Activated CD8-positive, alpha-beta memory T cell treated with anti-CD3 and anti-CD28 coated beads, Interleukin-2, amount 50 U/mL, for 1 hour (primary cell): ENCODE data around the gene SELENOM.
"Not testable (repeated sequence)": the region's sequence is repeated elsewhere in the genome, so short reads cannot be mapped to it uniquely, and the experiment has no call there.

Experiments
- DNase-seq: peaks from one replicate; pipeline ENCODE4 v3.0.0-alpha.2; 2020; ENCODE audit errors: extremely low read depth

Gene SELENOM

GRCh38 chr22:31133911-31134310, 26.5 kb upstream of the SELENOM start:
- no peak for DNase-seq

- no peak for DNase-seq
Measured at GRCh38 chr22:31130873-31131272, 23.5 kb upstream of the SELENOM start.

- DNase-seq = no peak
Measured at GRCh38 chr22:31128156-31128555, 20.8 kb upstream of the SELENOM start.

GRCh38 chr22:31127181-31127772, 19.9 kb upstream of the SELENOM start:
- no peak for DNase-seq

GRCh38 chr22:31126869-31127175, 19.5 kb upstream of the SELENOM start:
- DNase-seq = no peak

- no peak for DNase-seq
Measured at GRCh38 chr22:31126128-31126868, 18.9 kb upstream of the SELENOM start.

GRCh38 chr22:31125521-31126117, 18.3 kb upstream of the SELENOM start:
- DNase-seq = no peak

GRCh38 chr22:31124811-31125465, 17.6 kb upstream of the SELENOM start:
- DNase-seq = no peak

- DNase-seq = no peak
Measured at GRCh38 chr22:31124290-31124689, 16.9 kb upstream of the SELENOM start.

GRCh38 chr22:31123292-31123602, 15.9 kb upstream of the SELENOM start:
- no peak for DNase-seq

- no peak for DNase-seq
Measured at GRCh38 chr22:31122532-31123291, 15.3 kb upstream of the SELENOM start, which contains the start of gene INPP5J. TSS of gene INPP5J (plus strand) at chr22:31122966. CDS start at chr22:31123015, 49 bp downstream.

GRCh38 chr22:31122196-31122531, 14.8 kb upstream of the SELENOM start:
- no peak for DNase-seq

GRCh38 chr22:31121403-31121802, 14.0 kb upstream of the SELENOM start:
- DNase-seq = no peak

- no peak for DNase-seq
Measured at GRCh38 chr22:31120642-31121041, 13.3 kb upstream of the SELENOM start.

GRCh38 chr22:31120230-31120629, 12.9 kb upstream of the SELENOM start:
- no peak for DNase-seq

- no peak for DNase-seq
Measured at GRCh38 chr22:31119026-31119717, 11.8 kb upstream of the SELENOM start.

GRCh38 chr22:31118046-31118820, 10.9 kb upstream of the SELENOM start:
- no peak for DNase-seq

GRCh38 chr22:31112547-31113091, 5.3 kb upstream of the SELENOM start:
- not testable (repeated sequence) for DNase-seq

GRCh38 chr22:31107894-31108218, 488 bp upstream of the SELENOM start:
- no peak for DNase-seq

GRCh38 chr22:31106731-31107177, 614 bp downstream of the SELENOM start:
- DNase-seq = no peak
